Measurements from ENCODE around the gene KLK1.

KLK1 gene

GRCh38 chr19:50837300-50837699, 13.7 kb upstream of the KLK1 start:
- no peak for TF ChIP-seq CTCF (IDR thresholded peaks at IDR 0.05; ENCODE audit: borderline replicate concordance, control extremely low read depth, extremely low read depth, insufficient read depth, missing control alignments)
- DNase-seq (ENCODE audit: low spot score), result no peak
- in situ Hi-C loops (cut with MboI; ENCODE audit: low sequenced_read_pairs, unreplicated experiment), result no loop called here

- no peak for TF ChIP-seq CTCF (IDR thresholded peaks at IDR 0.05; ENCODE audit: borderline replicate concordance, control extremely low read depth, extremely low read depth, insufficient read depth, missing control alignments)
- in situ Hi-C loops (cut with MboI; ENCODE audit: low sequenced_read_pairs, unreplicated experiment), result no loop called here
- DNase-seq (ENCODE audit: low spot score), result no peak
These were observed 13.1 kb upstream of the KLK1 start for GRCh38 chr19:50836543-50837195.

DNA sequence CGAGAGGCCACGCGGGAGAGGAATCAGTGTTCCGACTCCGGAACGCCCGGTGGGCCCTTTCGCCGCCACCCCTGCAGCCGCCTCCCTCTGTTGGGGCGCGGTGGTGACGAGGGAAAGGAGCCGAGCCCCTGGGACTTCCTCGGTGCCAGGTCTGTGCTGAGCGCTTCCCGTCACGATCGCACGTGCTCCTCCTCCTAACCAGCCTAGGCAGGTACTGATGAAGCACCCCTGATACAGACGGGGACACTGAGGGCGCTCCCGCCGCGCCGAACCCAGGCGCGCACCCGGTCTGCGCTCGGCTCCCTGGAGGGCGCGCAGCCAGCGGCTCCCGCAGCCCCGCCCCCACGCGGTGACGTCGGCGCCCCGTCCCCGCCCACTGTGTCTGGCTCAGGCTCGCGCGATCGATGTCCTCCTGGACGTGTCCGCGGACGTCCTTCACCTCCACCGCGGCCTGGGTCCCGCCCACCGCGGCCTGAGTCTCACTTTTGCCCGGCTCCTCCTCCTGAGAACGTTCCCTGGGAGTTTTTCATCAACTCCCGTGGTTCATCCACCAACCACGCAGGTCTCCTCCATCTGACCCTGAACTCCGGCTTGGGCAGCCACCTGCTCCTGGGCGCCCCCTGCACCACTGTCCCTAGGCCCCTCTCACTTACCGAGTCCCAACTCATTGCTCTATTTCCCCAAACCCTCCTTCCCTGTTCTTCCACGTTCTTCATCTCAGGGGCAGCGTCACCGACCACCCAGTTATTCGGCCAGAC, 12.4 kb upstream of the KLK1 start:
- DNase-seq (ENCODE audit: low spot score), result peak; percentile 95
- in situ Hi-C loops (cut with MboI; ENCODE audit: low sequenced_read_pairs, unreplicated experiment), result no loop called here
- TF ChIP-seq CTCF (IDR thresholded peaks at IDR 0.05; ENCODE audit: borderline replicate concordance, control extremely low read depth, extremely low read depth, insufficient read depth, missing control alignments), result no peak

- in situ Hi-C loops (cut with MboI; ENCODE audit: low sequenced_read_pairs, unreplicated experiment), result no loop called here
- TF ChIP-seq CTCF (IDR thresholded peaks at IDR 0.05; ENCODE audit: borderline replicate concordance, control extremely low read depth, extremely low read depth, insufficient read depth, missing control alignments), result no peak
- no peak for DNase-seq (ENCODE audit: low spot score)
These were observed 11.7 kb upstream of the KLK1 start for GRCh38 chr19:50835103-50835784.

DNA sequence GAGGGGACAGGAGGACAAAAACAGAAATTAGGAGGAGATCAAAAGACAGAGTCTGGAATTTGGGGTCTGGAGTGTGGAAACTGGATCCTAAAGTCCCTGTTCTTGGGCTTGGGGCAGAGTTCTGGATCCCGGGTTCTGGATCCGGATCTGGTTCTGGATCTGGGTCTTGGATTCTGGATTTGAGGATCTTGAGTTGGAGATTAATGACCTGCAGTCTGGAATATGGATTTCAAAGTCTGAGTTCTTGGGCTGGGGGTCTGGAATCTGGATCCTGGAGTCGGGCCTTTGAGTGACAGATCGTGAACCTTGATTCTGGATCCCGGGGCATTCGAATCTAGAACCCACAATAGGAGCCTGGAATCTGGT, 10.2 kb upstream of the KLK1 start:
- no peak for TF ChIP-seq CTCF (IDR thresholded peaks at IDR 0.05; ENCODE audit: borderline replicate concordance, control extremely low read depth, extremely low read depth, insufficient read depth, missing control alignments)
- in situ Hi-C loops (cut with MboI; ENCODE audit: low sequenced_read_pairs, unreplicated experiment), result no loop called here
- no peak for DNase-seq (ENCODE audit: low spot score)

DNA sequence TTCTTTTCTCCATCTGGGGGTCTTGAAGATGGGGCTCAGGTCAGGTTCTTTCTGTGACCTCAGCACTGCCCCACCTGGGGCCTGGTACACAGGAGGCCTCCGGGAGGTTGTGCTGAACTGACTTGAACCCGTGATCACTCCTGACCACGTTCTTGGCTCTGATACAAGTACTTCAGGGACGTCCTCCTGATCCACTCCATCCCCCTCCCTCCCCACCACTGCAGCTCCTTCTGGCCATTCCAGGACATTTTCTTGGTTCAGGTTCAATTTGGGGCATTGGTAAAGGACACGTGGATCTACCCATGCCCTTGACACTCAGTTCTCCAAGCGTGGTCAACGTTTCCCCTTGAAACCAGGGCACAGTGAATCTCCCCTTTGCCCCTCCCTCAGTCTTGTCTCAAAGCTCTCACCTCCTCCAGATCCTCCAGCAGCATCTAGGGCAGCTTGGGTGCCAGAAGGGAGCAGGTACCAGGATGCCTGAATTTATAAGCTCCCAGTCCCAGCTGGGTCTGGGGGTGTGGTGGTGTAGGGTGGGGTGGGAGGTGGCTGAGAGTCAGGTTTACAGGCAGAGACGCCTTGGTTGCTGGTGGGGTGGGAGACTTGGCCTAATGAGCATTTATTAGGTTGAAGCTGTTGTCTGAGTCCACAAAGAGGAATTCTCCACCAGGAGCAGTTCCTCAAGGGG, 9.7 kb upstream of the KLK1 start, which contains the start of gene KLK15:
Gene KLK15, minus strand, starts transcription at position 458 of the 685 bp plus-strand sequence. CDS start 2,082 bp downstream, outside the sequence.
- in situ Hi-C loops (cut with MboI; ENCODE audit: low sequenced_read_pairs, unreplicated experiment), result no loop called here
- no peak for TF ChIP-seq CTCF (IDR thresholded peaks at IDR 0.05; ENCODE audit: borderline replicate concordance, control extremely low read depth, extremely low read depth, insufficient read depth, missing control alignments)
- no peak for DNase-seq (ENCODE audit: low spot score)
